Transverse colon (tissue), 3 donors: ENCODE results near the gene DNAJA3.
"Not testable (repeated sequence)": the region's sequence is repeated elsewhere in the genome, so short reads cannot be mapped to it uniquely, and the experiment has no call there.

ENCODE experiments used
- CTCF ChIP-seq, 5 experiments: fragments of 200-600 bp in 3 of 5; fragments of 450-650 bp in 2 of 5; sonication (generic) in 3 of 5; IDR thresholded peaks; 1 replicate in 2 of 5; 2 replicates in 3 of 5; pipeline ENCODE4 v1.5.1; 2016 to 2017; ENCODE audit warnings: antibody characterized with exemption in 5 of 5, inconsistent platforms in 3 of 5, mild to moderate bottlenecking in 2 of 5, moderate library complexity in 1 of 5
- EP300 ChIP-seq: sonication (generic); formaldehyde crosslinking; IDR thresholded peaks from one replicate; pipeline ENCODE4 v1.6.1; 2017; ENCODE audit warnings: antibody characterized with exemption, low read depth
- POLR2A ChIP-seq: fragments of 450-650 bp; IDR thresholded peaks from one replicate; pipeline ENCODE4 v1.6.1; 2016; ENCODE audit warnings: antibody characterized with exemption, mild to moderate bottlenecking, moderate library complexity

GRCh38 chr16:4393850-4394249 lies 31.8 kb upstream of the DNAJA3 start:
- not testable (repeated sequence) for TF ChIP-seq CTCF (IDR thresholded peaks at IDR 0.05); POLR2A; EP300
